ENCODE measurements around the gene YPEL2. TPM values are rescaled to one million over a fixed set of nuclear protein-coding genes. Genes with fewer than 3 reads are reported as not detected.

YPEL2 gene
- total RNA-seq, 1 experiment from 2014 or later = 0.98 TPM

DNA sequence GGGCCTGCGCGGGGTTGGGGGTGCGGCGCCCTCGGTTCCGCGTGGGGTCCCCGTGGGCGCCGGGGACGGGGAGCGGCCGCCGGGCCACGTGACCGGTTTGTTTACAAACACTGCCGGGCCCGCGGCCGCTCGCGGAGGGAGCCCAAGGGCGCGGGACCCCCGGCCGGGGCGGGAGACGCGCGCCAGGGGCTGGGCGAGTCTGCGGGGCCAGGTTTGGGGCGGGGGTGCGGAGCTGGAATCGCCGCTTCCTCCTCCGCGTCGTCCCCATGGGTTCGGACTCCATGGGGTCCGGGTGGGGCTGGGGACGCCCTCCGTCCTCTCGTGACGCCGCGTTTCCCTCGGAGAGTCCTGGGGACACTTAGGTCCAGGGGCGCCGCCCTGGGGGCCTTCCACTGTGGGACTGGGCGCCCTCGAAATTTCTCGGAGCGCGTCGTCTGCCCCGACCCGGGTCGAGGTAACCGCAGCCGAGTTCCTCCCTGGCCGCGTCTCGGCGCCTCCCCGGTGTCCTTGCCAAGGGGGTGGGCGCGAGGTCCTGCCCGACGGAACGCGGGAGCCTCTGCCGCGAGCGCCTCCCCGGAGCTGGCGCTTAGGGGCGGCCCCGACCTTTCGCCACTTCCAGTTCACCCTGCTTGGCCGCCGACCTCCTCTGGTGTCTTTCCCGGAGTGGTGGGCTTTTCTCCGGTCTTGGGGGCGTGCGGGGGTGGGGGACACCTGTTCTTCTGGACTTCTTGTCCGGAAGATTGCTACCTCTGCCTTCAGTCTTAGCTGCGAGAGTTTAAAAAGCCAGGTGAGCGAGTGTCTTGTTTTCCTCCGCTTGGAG, 684 bp downstream of the YPEL2 start:
- no peak overlapping the region for H2BK20ac ChIP-seq (ENCODE audit: low read depth, low read length, poor library complexity, severe bottlenecking)

More for the DNA sequence above, 684 bp downstream of the YPEL2 start:
- no peaks in the 10 kb centered on the region for H3K79me2 ChIP-seq (ENCODE audit: insufficient read depth, low read length)
- no peak overlapping the region for H3K23ac ChIP-seq (ENCODE audit: insufficient read length, low read depth, low read length)
- peaks cover 8% of the 10 kb centered on the region; the same call in 1 of the 2 replicates for H3K27me3 ChIP-seq (ENCODE audit: insufficient read depth, low read length)
- no peak overlapping the region for H2AFZ ChIP-seq (ENCODE audit: low read length)
- H4K91ac ChIP-seq (ENCODE audit: insufficient read length, low read depth, low read length) = no peak overlapping the region
- H2BK120ac ChIP-seq (ENCODE audit: low read depth, low read length, poor library complexity, severe bottlenecking) = no peak overlapping the region
- H4K8ac ChIP-seq (replicated peaks; ENCODE audit: insufficient read length, low read depth, low read length) = no peak overlapping the region
- no peak overlapping the region for H4K5ac ChIP-seq (ENCODE audit: insufficient read length, low read depth, low read length)
- no peak overlapping the region for H2AK5ac ChIP-seq (ENCODE audit: insufficient read length, low read length)
- no peaks in the 10 kb centered on the region for H3K9me3 ChIP-seq (ENCODE audit: control insufficient read depth, low read depth, low read length)
- Mint-ChIP-seq H3K4me1 (peaks cover 39 to 43% of the 10 kb centered on the region in 2 experiments), H3K27ac (no peak overlapping the region), H3K4me3 (peak overlapping the region; percentile 77 to 89), H3K9me3 (no peaks in the 10 kb centered on the region), H3K36me3 (ENCODE audit: insufficient read depth in 1 of 3, low read depth in 3 of 3) (no peaks in the 10 kb centered on the region; a peak in 1 of 7 replicates), H3K27me3 (ENCODE audit: low read depth) (peaks cover 30% of the 10 kb centered on the region)
- H3K23me2 ChIP-seq (ENCODE audit: insufficient read length, low read depth, low read length, poor library complexity, severe bottlenecking) = peaks cover 6% of the 10 kb centered on the region
- no peak overlapping the region for H2BK15ac ChIP-seq (ENCODE audit: low read depth, low read length)
- H3K27ac ChIP-seq (ENCODE audit: insufficient read length, low read depth, low read length) = no peak overlapping the region
- no peaks in the 10 kb centered on the region for H3K79me1 ChIP-seq (ENCODE audit: insufficient read depth, low read depth, low read length, poor library complexity, severe bottlenecking)
- peak overlapping the region; percentile 56 for H3K4me2 ChIP-seq (ENCODE audit: insufficient read depth, insufficient read length, low read length)
- H4K20me1 ChIP-seq (ENCODE audit: control insufficient read depth, insufficient read depth, insufficient read length) = no peaks in the 10 kb centered on the region
- H3T11ph ChIP-seq (ENCODE audit: low read length) = no peak overlapping the region
- H3K4me1 ChIP-seq (ENCODE audit: insufficient read depth, low read length) = peaks cover 3% of the 10 kb centered on the region; the same call in 1 of the 2 replicates
- H2BK5ac ChIP-seq (ENCODE audit: insufficient read length, low read length) = no peak overlapping the region
- H3K18ac ChIP-seq (ENCODE audit: insufficient read length, low read depth, low read length) = no peak overlapping the region
- no CpG with 5 or more reads among the region's 90 CpGs for WGBS (ENCODE audit: extremely low coverage, insufficient read length, low lambda C conversion rate)
- DNase-seq = no peak
- H2BK12ac ChIP-seq (ENCODE audit: insufficient read length, low read depth, low read length) = no peak overlapping the region
- TF ChIP-seq, protein P1, sequence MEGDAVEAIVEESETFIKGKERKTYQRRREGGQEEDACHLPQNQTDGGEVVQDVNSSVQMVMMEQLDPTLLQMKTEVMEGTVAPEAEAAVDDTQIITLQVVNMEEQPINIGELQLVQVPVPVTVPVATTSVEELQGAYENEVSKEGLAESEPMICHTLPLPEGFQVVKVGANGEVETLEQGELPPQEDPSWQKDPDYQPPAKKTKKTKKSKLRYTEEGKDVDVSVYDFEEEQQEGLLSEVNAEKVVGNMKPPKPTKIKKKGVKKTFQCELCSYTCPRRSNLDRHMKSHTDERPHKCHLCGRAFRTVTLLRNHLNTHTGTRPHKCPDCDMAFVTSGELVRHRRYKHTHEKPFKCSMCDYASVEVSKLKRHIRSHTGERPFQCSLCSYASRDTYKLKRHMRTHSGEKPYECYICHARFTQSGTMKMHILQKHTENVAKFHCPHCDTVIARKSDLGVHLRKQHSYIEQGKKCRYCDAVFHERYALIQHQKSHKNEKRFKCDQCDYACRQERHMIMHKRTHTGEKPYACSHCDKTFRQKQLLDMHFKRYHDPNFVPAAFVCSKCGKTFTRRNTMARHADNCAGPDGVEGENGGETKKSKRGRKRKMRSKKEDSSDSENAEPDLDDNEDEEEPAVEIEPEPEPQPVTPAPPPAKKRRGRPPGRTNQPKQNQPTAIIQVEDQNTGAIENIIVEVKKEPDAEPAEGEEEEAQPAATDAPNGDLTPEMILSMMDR (conservative IDR thresholded peaks at IDR 0.05) = no peak
- H3K56ac ChIP-seq (ENCODE audit: insufficient read length, low read depth, low read length) = no peak overlapping the region
- H3K14ac ChIP-seq (ENCODE audit: insufficient read depth, low read length) = no peak overlapping the region
- no peak overlapping the region for H3K4ac ChIP-seq (ENCODE audit: low read depth, low read length)
- peak overlapping the region; percentile 5 for H3K9ac ChIP-seq (ENCODE audit: extremely low read depth, insufficient read length, low read length)
